GM13977 (cell line): ENCODE results near the gene PSMD12.
"Not testable (repeated sequence)": the region's sequence is repeated elsewhere in the genome, so short reads cannot be mapped to it uniquely, and the experiment has no call there.

Experiments used
- DNase-seq: peaks from one replicate; pipeline ENCODE4 v3.0.0; 2012; ENCODE audit warnings: low spot score
- in situ Hi-C: fragments of 300-500 bp; cut with MboI; formaldehyde crosslinking; loops from one replicate; pipeline ENCODE4 v1.12.0; 2022; ENCODE audit warnings: low sequenced_read_pairs, low pct_unique_long_range_greater_than_20kb, mixed read lengths, inconsistent platforms; ENCODE audit not compliant: unreplicated experiment
- TF ChIP-seq, protein P1 (sequence below): IDR thresholded peaks from 2 replicates; pipeline ENCODE4 v1.5.1; 2012; ENCODE audit warnings: mild to moderate bottlenecking, control low read depth; ENCODE audit not compliant: insufficient read depth; ENCODE audit errors: extremely low read depth, missing control alignments

PSMD12 gene

DNA sequence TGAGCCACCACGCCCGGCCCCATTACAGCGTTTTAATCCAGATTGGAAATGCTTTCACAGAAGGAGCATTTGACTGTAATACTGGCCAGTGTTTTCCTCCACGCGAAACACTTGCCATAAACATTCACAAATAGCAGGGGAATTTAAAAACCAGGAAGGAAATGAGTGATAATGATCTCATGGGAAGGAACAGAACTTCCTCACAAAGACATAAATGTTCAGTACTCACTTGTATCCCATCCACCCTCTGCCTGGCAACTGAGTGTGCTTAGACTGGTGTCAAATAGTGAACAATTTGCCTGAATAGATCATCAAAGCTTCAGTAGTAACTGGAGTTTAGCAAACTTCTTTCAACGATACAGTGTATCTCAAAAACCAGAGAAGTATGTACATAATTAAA lies 54.1 kb downstream of the PSMD12 start:
- no peak for DNase-seq
- TF ChIP-seq, protein P1, sequence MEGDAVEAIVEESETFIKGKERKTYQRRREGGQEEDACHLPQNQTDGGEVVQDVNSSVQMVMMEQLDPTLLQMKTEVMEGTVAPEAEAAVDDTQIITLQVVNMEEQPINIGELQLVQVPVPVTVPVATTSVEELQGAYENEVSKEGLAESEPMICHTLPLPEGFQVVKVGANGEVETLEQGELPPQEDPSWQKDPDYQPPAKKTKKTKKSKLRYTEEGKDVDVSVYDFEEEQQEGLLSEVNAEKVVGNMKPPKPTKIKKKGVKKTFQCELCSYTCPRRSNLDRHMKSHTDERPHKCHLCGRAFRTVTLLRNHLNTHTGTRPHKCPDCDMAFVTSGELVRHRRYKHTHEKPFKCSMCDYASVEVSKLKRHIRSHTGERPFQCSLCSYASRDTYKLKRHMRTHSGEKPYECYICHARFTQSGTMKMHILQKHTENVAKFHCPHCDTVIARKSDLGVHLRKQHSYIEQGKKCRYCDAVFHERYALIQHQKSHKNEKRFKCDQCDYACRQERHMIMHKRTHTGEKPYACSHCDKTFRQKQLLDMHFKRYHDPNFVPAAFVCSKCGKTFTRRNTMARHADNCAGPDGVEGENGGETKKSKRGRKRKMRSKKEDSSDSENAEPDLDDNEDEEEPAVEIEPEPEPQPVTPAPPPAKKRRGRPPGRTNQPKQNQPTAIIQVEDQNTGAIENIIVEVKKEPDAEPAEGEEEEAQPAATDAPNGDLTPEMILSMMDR = no peak
- in situ Hi-C loops = no loop called here

DNA sequence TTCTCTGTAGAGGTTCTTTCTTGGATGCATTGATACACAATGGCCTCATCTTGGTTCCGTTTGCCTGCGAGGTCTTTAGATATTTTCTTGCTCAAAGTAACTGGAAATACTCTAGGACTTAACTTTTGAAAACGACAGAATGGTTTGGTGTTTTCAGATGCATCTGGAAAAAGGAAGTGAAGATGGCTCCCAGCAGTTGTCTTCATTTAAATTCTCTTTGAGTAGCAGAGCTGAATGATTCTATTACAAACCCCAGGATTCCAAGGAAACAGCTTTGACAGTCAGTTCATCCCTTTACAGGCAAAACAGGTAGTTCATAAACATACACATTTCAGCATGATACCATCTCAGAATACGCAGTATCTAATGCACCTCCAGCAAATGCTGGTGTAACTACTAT lies 54.8 kb downstream of the PSMD12 start:
- in situ Hi-C loops = no loop called here
- no peak for DNase-seq
- TF ChIP-seq, protein P1 = no peak

DNA sequence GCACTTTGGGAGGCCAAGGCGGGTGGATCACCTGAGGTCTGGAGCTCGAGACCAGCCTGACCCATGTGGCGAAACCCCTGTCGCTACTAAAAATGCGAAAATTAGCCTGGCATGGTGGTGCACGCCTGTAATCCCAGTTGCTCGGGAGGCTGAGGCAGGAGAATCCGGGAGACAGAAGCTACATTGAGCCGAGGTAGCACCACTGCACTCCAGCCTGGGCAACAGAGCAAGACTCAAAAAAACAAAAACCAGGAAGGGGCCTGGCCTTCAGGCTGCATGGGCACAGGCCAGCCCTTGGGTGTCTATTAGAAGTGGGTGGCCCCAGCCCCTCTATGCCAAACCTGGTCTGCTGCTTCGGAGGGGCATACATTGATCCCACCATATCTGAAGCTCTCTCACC lies 56.0 kb downstream of the PSMD12 start:
- in situ Hi-C loops = no loop called here
- no peak for DNase-seq
- TF ChIP-seq, protein P1 = no peak

DNA sequence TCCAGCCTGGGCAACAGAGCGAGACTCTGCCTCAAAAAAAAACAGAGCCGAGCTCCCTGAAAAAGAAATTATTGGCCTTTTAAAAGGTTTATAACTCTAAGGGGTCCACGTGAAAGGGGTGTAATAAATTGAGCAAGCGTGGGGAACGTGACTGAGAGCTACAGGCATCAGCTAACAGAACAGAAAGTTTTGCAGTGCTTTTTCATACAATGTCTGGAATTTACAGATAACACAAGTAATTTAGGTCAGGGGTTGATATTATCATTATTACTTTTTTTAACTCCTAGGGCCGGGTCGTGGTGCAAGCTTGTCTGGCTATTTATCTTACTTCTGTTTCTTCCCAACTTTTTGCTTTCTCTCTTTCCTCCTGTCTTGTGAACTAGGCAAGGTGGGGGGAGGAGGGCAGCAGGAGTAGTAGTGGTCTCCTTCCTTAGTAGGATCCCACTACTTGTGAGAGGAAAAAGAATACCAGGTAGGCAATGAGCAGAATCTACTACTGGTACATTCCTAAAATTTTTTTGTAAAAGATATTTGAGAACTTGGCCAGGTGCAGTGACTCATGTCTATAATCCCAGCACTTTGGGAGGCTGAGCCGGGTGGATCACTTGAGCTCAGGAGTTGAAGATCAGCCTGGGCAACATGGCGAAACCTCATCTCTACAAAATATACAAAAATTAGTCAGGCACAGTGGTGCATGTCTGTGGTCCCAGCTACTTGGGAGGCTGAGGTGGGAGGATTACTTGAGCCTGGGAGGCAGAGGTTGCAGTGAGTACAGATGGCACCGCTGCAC lies 60.7 kb downstream of the PSMD12 start:
- DNase-seq, in situ Hi-C loops: not testable (repeated sequence)

DNA sequence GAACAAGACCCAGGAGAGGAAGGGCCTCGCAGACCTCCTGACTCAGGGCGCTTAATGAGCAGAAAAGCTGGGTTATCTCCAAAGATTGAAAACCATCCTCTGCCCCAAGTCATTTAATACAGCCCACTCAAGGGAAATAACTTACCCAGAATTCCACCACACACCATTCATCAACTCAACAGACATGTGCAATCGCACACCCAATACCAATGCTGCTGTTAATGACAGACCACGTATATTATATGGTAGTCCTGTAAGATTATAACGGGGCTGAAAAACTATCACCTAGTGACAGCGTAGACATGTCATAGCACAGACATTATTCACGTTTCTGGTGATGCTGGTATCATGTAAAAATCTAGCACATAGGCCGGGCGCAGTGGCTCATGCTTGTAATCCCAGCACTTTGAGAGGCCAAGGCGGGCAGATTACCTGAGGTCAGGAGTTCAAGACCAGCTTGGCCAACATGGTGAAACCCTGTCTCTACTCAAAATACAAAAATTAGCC lies 68.9 kb downstream of the PSMD12 start:
- in situ Hi-C loops = no loop called here
- DNase-seq = no peak
- TF ChIP-seq, protein P1 = no peak

DNA sequence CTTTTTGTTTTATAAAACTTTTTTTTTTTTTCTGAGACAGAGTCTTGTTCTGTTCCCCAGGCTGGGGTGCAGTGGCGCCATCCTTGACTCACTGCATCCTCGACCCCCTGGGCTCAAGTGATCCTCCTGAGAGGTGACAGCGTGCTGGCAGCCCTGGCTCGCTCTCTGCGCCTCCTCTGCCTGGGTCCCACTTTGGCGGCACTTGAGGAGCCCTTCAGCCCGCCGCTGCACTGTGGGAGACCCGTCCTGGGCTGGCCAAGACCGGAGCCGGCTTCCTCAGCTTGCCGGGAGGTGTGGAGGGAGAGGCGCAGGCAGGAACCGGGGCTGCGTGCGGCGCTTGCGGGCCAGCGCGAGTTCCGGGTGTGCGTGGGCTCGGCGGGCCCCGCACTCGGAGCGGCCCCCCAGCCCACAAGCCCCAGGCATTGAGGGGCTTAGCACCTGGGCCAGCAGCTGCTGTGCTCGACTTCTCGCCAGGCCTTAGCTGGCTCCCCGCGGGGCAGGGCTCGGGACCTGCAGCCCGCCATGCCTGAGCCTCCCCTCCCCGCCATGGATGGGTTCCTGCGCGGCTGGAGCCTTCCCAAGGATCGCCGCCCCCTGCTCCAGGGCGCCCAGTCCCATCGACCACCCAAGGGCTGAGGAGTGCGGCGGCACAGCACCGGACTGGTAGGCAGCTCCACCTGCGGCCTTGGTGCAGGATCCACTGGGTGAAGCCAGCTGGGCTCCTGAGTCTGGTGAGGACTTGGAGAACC lies 71.8 kb downstream of the PSMD12 start:
- no peak for DNase-seq
- in situ Hi-C loops = no loop called here
- TF ChIP-seq, protein P1 = no peak
